Keratinocyte (primary cell): ENCODE data around the gene TCEA2. TPM values are rescaled to one million over a fixed set of nuclear protein-coding genes. Genes with fewer than 3 reads are reported as not detected.

Experiments
- DNase-seq: peaks from one replicate; pipeline ENCODE4 v3.0.0-alpha.2; 2011; ENCODE audit warnings: low read depth, missing footprints, low spot score
- FAIRE-seq: peaks from 2 replicates; lab custom pipeline; 2011; peaks lifted over from hg19 to GRCh38; lab: Jason Lieb, UNC
- H2AFZ ChIP-seq: 2 replicates; pipeline ENCODE4 v1.6.0; 2012; ENCODE audit warnings: low read length, control low read depth, inconsistent platforms; ENCODE audit not compliant: control insufficient read depth
- H3K27ac ChIP-seq: 2 replicates; pipeline ENCODE4 v1.5.1; 2011; ENCODE audit warnings: low read length; ENCODE audit not compliant: control insufficient read depth, insufficient read depth
- H3K27me3 ChIP-seq: 3 replicates; pipeline ENCODE4 v1.6.0; 2011; ENCODE audit warnings: low read length; ENCODE audit not compliant: control insufficient read depth, insufficient read depth; ENCODE audit errors: extremely low read depth
- H3K36me3 ChIP-seq, 2 experiments: 2 replicates in 1 of 2; 3 replicates in 1 of 2; pipeline ENCODE4 v1.5.1; 2011; ENCODE audit warnings: low read length in 2 of 2, mild to moderate bottlenecking in 1 of 2; ENCODE audit not compliant: control insufficient read depth in 2 of 2, insufficient read depth in 2 of 2; ENCODE audit errors: extremely low read depth in 1 of 2
- H3K4me1 ChIP-seq: 3 replicates; pipeline ENCODE4 v1.5.1; 2011; ENCODE audit warnings: low read length; ENCODE audit not compliant: control insufficient read depth, insufficient read depth; ENCODE audit errors: extremely low read depth
- H3K4me2 ChIP-seq: 3 replicates; pipeline ENCODE4 v1.6.0; 2011; ENCODE audit warnings: low read depth, low read length; ENCODE audit not compliant: control insufficient read depth, insufficient read depth; ENCODE audit errors: extremely low read depth
- H3K4me3 ChIP-seq, 3 experiments: fragments of 200-600 bp in 1 of 3; sonication (generic) in 1 of 3; 2 replicates in 2 of 3; 3 replicates in 1 of 3; pipeline ENCODE4 v1.5.1; 2011 to 2016; ENCODE audit warnings: low read length in 3 of 3, mild to moderate bottlenecking in 3 of 3, control low read depth in 2 of 3, inconsistent platforms in 1 of 3, low read depth in 1 of 3, mixed read lengths in 1 of 3, mixed run types in 1 of 3, moderate library complexity in 1 of 3; ENCODE audit not compliant: control insufficient read depth in 2 of 3, insufficient read depth in 2 of 3; ENCODE audit errors: extremely low read depth in 1 of 3
- H3K79me2 ChIP-seq: 2 replicates; pipeline ENCODE4 v1.6.0; 2012; ENCODE audit warnings: low read length; ENCODE audit not compliant: control insufficient read depth, insufficient read depth
- H3K9ac ChIP-seq: 3 replicates; pipeline ENCODE4 v1.6.0; 2011; ENCODE audit warnings: low read length; ENCODE audit not compliant: control insufficient read depth, insufficient read depth; ENCODE audit errors: extremely low read depth
- H3K9me1 ChIP-seq: 3 replicates; pipeline ENCODE4 v1.6.0; 2011; ENCODE audit warnings: low read length; ENCODE audit not compliant: control insufficient read depth, insufficient read depth; ENCODE audit errors: extremely low read depth
- H3K9me3 ChIP-seq: 2 replicates; pipeline ENCODE4 v1.5.1; 2012; ENCODE audit warnings: low read depth, low read length; ENCODE audit not compliant: control insufficient read depth
- H4K20me1 ChIP-seq: 3 replicates; pipeline ENCODE4 v1.6.0; 2011; ENCODE audit warnings: low read length; ENCODE audit not compliant: control insufficient read depth, insufficient read depth; ENCODE audit errors: extremely low read depth
- CTCF ChIP-seq, 3 experiments: IDR thresholded peaks in 1 of 3; conservative IDR thresholded peaks in 1 of 3; optimal IDR thresholded peaks in 1 of 3; 2 replicates in 2 of 3; 3 replicates in 1 of 3; pipeline versions ENCODE3 to v1.5.1; 2011; ENCODE audit warnings: low read length in 3 of 3, mild to moderate bottlenecking in 3 of 3, moderate library complexity in 2 of 3, control low read depth in 1 of 3, inconsistent platforms in 1 of 3; ENCODE audit not compliant: insufficient read depth in 2 of 3; ENCODE audit errors: extremely low read depth in 1 of 3
- EZH2 ChIP-seq: IDR thresholded peaks from one replicate; pipeline ENCODE4 v1.6.1; 2012; ENCODE audit warnings: inconsistent platforms, mild to moderate bottlenecking, low read length, moderate library complexity
- dilution Hi-C: fragments of 300-500 bp; cut with MboI; formaldehyde crosslinking; loops from one replicate; pipeline ENCODE4 v1.7.0; 2020; ENCODE audit warnings: low sequenced_read_pairs; ENCODE audit not compliant: extremely low pct_ligation_motif_present
- polyA plus RNA-seq, 5 experiments: library from polyadenylated mRNA; depleted of rRNA in 3 of 5; stranded (reverse) in 3 of 5; stranded (forward) in 1 of 5; unstranded in 1 of 5; fragments of >200 nt; gene quantifications; 1 replicate in 1 of 5; 2 replicates in 3 of 5; 3 replicates in 1 of 5; pipeline versions ENCODE4 v1.2.1 to v1.2.3, GENCODE V29; 2011 to 2012; ENCODE audit warnings: missing spikeins in 2 of 5, low read depth in 1 of 5, low replicate concordance in 1 of 5

The TCEA2 gene
- polyA plus RNA-seq, 1 donor (not counting 4 experiments of a cell fraction or from before 2014, with no cell fraction given): 9.1 TPM

GRCh38 chr20:64047968-64048401 is 15.0 kb upstream of the TCEA2 start:
- no peak overlapping the region for H3K9ac ChIP-seq
- no peak overlapping the region for H3K4me3 ChIP-seq
- H3K9me3 ChIP-seq: no peaks in the 10 kb centered on the region
- H3K27ac ChIP-seq: no peak overlapping the region
- H4K20me1 ChIP-seq: no peaks in the 10 kb centered on the region
- peaks cover 44% of the 10 kb centered on the region for H3K27me3 ChIP-seq
- TF ChIP-seq EZH2 (peak; percentile 80), CTCF (optimal IDR thresholded peaks at IDR 0.05 in 1 of 3, IDR thresholded peaks at IDR 0.05 in 1 of 3, conservative IDR thresholded peaks at IDR 0.05 in 1 of 3; ENCODE audit: extremely low read depth in 1 of 3, insufficient read depth in 2 of 3, low read length in 3 of 3) (no peak)
- H3K4me2 ChIP-seq: no peak overlapping the region
- no peaks in the 10 kb centered on the region for H3K9me1 ChIP-seq
- DNase-seq (no peak), FAIRE-seq (no peak)
- H3K4me1 ChIP-seq: peaks cover 17% of the 10 kb centered on the region
- no peak overlapping the region for H2AFZ ChIP-seq
- dilution Hi-C loops: no loop called here
- no peaks in the 10 kb centered on the region for H3K36me3 ChIP-seq
- H3K79me2 ChIP-seq: no peaks in the 10 kb centered on the region

- no peak overlapping the region for H3K4me3 ChIP-seq
- no peak for DNase-seq
- peaks cover 44% of the 10 kb centered on the region for H3K27me3 ChIP-seq
- H4K20me1 ChIP-seq: no peaks in the 10 kb centered on the region
- H3K79me2 ChIP-seq: no peaks in the 10 kb centered on the region
- TF ChIP-seq CTCF (optimal IDR thresholded peaks at IDR 0.05 in 1 of 3, IDR thresholded peaks at IDR 0.05 in 1 of 3, conservative IDR thresholded peaks at IDR 0.05 in 1 of 3; ENCODE audit: extremely low read depth in 1 of 3, insufficient read depth in 2 of 3, low read length in 3 of 3) (no peak), EZH2 (peak; percentile 79)
- no peaks in the 10 kb centered on the region for H3K36me3 ChIP-seq
- H3K4me1 ChIP-seq: peaks cover 22% of the 10 kb centered on the region
- no peak overlapping the region for H3K27ac ChIP-seq
- H2AFZ ChIP-seq: no peak overlapping the region
- no peaks in the 10 kb centered on the region for H3K9me3 ChIP-seq
- H3K9me1 ChIP-seq: no peaks in the 10 kb centered on the region
- FAIRE-seq: no peak
- no peak overlapping the region for H3K4me2 ChIP-seq
- dilution Hi-C loops: no loop called here
- no peak overlapping the region for H3K9ac ChIP-seq
Observed at GRCh38 chr20:64048402-64049044, 14.5 kb upstream of the TCEA2 start.
